Stimulated activated CD4-positive, alpha-beta T cell treated with anti-CD3 and anti-CD28 coated beads, Interleukin-4, amount 100 ng/mL, for 1 hour (primary cell): Measurements from ENCODE around the gene CD55.

ENCODE experiments used
- DNase-seq: peaks from one replicate; pipeline ENCODE4 v3.0.0-alpha.2; 2020

The CD55 gene

DNA sequence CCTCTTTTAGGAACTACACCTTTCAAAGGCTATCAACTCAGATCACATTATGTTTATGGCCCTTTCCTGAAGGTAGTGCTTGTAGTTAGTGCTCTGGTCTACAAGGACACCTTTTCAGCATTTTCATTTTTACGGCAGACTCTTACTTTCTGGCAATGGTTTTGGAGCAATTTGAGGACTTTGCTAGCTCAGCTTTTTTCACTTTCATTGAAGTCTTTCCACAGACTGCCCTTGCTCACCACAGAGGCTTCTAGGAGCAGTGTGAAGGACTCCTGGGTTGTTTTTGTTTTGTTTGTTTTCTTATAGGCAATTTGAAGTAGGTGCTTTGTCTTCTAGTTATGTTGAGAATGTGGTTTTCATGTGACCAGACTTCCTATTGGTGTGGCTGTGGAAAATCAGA, 43.1 kb downstream of the CD55 start:
- no peak for DNase-seq

GRCh38 chr1:207365063-207365462, 43.6 kb downstream of the CD55 start:
- no peak for DNase-seq

DNA sequence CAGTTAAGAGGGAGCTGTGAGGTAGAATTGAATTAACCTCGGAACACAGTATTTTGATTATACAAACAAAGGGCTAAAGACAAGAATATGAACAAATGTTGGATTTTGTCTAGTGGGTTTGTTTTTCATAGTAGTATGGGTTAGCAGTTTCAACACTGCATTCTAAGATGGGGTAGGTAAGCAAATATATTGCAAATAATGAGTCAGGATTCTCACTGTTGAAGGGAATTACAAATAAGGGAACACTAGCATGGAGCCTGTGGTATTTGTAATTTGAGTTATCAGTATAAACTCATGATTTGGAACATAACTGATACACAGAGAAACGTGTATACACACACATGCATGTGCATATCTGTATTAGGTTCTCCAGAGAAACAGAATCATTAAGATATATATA, 44.5 kb downstream of the CD55 start:
- DNase-seq, result no peak

GRCh38 chr1:207388721-207389120, 67.2 kb downstream of the CD55 start:
- no peak for DNase-seq

DNA sequence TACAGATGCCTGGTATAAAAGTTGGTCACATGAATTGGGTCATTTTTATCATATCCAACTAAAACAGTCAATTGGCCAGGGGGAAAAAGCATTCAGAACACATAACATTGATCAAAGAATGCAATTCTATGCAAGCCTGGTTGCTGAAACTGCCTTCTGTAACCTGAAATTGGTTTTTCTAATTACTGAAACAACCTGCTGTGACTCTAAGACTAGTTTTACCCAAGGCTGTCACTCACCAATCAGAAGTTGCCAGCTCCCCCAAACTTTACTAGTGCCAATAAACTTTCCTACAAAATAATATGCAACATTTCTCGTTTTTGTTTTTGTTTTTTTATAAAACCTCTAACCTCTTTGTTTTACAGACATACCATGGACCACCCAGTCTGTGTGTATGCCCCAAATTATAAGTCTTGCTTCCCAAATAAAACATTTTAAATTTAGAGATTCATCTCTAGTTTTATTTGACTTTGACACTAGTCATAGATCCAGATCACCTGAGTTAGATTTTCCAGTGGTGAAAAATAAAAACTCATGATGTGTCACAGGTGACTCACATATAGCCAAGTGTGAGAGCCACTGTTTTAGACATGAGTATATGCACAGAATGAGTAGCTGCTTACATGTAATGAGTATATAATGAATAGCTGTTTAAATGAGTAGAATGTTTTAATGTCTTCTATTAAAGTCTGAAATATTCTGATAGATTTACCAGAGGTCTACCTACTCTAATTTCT, 68.4 kb downstream of the CD55 start:
- DNase-seq, result no peak

DNA sequence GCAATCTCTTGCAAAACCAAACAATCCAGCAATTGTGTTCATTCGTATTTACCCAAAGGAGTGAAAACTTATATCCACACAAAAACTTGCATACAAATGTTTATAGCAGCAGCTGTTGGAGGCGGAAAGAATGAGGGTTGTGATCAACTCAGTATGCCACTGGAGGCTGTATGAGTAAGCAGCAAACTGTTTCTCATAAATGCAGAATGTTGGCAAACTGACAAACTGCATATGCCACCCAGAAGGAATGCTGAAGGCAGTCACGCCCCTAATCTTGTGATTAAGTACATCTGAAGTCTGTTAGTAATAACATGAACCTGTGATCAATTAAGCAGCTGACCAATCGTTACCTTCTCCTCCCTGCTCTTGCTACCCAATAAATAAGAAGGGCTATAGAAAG, 72.1 kb downstream of the CD55 start:
- no peak for DNase-seq

DNA sequence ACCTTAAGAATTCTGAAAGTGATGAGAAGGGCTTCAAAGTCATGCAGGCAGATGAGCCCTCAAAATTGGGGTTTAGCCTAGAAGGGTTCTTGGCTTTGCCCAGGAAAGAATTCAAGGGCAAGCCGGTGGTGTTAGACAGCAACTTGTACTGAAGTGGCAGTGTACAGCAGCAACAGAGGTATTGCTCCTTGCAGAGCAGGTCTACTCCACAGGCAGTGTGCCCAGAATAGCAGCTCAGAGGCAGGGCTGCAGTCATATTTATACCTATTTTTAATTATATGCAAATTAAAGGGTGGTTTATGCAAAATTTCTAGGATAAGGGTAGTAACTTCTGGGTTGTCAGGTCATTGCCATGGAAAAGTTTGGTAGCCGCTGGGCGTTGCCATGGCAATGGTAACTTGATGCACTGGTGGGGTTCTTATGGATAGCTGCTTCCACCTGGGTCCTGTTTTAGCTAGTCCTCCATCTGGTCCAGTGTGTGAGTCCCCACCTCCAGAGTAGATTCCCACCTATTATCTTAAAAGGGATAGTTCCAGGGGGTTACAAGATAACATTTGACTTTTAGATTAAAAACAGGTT, 74.8 kb downstream of the CD55 start:
- DNase-seq, result no peak

- no peak for DNase-seq
These were observed 76.0 kb downstream of the CD55 start for GRCh38 chr1:207397525-207397926.

DNA sequence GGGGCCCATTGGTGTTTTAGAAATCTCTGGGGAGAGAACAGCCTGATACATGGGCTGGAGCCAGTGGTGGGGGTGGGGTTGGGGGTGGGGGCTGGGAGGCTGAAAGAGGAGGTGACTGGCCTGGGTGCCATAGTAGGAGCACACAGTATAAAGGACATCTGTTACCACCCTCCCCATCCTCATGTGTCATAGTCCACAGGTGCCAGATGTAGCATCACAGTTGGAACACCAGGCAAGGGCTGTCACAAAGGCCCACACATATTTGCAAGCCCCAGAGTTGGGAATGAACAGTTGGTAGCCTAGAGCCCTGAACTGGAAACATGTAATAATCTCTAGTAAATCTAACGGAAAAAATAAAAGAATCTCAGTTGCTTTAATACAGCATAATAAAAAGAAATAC, 77.5 kb downstream of the CD55 start:
- DNase-seq, result no peak

GRCh38 chr1:207401578-207401977, 80.1 kb downstream of the CD55 start:
- no peak for DNase-seq

- DNase-seq, result no peak
These were observed 81.3 kb downstream of the CD55 start for GRCh38 chr1:207402744-207403143.

GRCh38 chr1:207404849-207405525, 83.5 kb downstream of the CD55 start:
- no peak for DNase-seq

- no peak for DNase-seq
These were observed 84.3 kb downstream of the CD55 start for GRCh38 chr1:207405814-207406213.

DNA sequence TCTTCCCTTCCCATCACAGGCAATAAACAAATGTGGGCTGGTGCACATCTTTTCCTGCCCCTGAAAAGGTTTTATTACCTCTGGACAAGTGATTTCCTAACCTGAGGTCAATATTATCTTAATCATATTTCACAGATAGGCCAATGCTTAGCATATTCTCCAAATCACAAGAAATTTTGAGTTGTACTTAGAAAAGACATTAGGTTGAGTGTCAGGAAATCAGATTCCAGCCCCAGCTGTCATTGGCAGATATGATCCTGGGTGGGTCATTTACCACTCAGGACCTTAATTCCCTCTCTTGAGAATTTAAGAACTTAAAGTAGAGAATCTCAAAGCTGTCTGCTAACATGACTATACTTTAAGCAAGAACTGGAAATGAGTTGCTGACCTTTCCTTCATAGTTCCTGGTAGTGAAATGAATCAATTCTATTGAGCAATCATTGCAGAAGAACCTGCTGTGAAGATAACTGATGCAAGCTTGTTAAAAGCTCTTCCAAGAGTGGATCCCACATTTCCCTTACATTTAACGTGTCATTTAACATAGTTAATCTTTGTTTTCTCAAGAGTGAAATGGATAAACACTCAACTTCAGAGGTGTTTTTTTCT, 86.3 kb downstream of the CD55 start:
- DNase-seq, result no peak
